ENCODE results near the gene PRAME.
"Not testable (repeated sequence)": the region's sequence is repeated elsewhere in the genome, so short reads cannot be mapped to it uniquely, and the experiment has no call there.

Gene PRAME

DNA sequence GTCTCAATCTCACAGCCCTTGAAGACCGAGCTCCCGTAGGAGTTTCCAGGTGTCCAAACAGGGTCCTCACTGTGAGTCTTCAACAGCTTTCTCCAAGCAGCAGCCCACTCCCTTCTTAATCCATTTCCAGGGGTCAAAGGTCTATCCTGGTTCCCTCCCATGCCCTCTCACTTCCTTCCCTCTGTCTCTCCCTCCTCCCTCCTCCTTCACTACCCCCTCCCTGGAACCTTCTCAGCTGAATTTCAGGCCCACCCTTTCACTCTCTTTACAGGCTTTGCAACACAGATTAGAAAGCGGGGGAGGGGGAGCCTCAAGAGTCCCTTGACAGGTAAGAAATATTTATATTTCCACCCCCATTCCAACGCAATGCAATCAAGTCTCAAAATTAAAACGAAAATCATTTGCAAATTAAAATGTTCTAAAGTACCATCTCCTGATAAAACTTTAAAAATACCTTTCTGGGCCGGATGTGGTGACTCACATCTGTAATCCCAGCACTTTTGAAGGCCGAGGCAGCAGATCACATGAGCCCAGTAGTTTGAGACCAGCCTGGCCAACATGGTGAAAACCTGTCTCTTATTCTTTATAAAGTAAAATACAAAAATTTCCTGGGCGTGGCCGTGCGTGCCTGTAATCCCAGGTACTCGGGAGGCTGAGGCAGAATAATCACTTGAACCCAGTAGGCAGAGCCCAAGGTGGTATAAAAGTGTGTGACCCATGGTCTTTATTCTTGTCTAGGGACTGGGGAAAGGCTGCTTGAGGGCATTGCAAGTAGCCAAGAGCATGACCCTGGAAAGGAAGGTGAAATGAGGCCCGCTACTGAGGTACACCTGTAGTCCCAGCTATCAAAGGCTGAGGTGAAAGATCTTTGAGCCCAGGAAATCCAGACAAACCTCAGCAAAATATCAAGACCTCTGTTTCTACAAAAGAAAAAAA lies 38.1 kb downstream of the PRAME start:
- no peaks in the 10 kb centered on the region for H3K36me3 Mint-ChIP-seq (ENCODE audit: insufficient read depth)
- no peak overlapping the region for H3K4me3 Mint-ChIP-seq
- no peaks in the 10 kb centered on the region for H3K4me1 Mint-ChIP-seq
- no peak overlapping the region for H3K27ac Mint-ChIP-seq (ENCODE audit: low read depth)
- H3K27me3 Mint-ChIP-seq = peaks cover 69% of the 10 kb centered on the region
- no peaks in the 10 kb centered on the region for H3K9me3 Mint-ChIP-seq
- no peak for DNase-seq (ENCODE audit: low spot score in 2 of 2)
- no peak for ATAC-seq (replicated peaks; ENCODE audit: extremely low read depth, poor library complexity, severe bottlenecking)

DNA sequence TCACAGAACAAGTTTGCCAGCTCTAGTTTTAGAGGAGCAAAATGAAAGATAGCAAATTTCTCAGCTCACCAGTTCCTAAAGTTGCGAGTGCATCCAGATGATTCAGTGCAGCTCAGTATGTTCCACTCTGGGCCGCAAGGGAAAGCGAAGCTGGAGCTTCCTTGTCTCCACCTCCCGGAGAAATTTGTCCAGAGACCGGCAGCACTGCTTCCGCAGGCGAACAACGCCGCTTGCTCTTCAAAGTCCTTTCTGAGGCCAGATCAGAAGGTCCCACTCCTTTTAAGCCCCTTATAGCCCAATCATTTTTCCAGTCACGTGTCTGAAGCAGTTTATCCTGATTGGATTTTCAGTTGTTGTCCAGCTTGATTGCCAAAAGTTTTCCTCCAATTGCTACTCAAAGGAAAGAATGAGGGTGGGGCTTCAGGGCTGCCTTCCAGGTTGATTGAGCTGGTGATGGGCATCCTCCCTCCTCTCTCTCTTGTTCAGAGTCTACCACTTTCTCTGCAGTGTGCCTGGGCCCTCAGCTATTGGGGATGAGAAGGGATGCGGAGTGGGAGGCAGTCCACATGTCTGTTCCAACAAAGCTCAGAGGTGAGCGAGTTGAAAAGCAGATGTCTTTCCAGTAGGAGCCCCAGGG lies 38.9 kb downstream of the PRAME start, which contains the start of gene ZNF280A:
TSS of gene ZNF280A (minus strand) at position 251 of the 637 bp plus-strand sequence. CDS start 4,640 bp downstream, outside the sequence.
- no peak for DNase-seq (ENCODE audit: low spot score in 2 of 2)
- Mint-ChIP-seq H3K4me1 (no peaks in the 10 kb centered on the region), H3K4me3 (no peak within 1 kb of the TSS), H3K36me3 (ENCODE audit: insufficient read depth) (no peaks in the 10 kb centered on the region), H3K9me3 (no peaks in the 10 kb centered on the region), H3K27ac (ENCODE audit: low read depth) (no peak within 1 kb of the TSS), H3K27me3 (peaks cover 69% of the 10 kb centered on the region)
- ATAC-seq (replicated peaks; ENCODE audit: extremely low read depth, poor library complexity, severe bottlenecking) = no peak

DNA sequence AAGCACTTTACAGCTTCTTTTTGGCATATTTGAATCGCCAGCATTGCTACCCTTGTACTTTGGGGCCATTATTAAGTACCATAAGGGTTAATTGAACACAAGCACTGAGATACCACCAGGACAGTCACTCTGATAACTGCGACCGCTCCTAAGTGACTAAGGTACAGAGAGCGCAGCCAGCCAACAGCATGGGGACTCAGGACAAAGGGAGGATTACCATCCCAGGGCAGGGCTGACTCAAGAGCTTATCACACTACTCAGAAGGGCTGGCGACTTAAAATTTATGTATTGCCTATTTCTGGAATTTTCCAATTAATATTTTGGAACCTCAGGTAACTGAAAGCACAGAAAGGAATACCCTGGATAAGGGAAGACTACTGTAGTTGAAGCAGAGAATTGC lies 39.5 kb downstream of the PRAME start:
- Mint-ChIP-seq H3K4me1 (no peaks in the 10 kb centered on the region), H3K9me3 (no peaks in the 10 kb centered on the region), H3K27me3 (peaks cover 69% of the 10 kb centered on the region), H3K36me3 (ENCODE audit: insufficient read depth) (no peaks in the 10 kb centered on the region), H3K4me3 (no peak overlapping the region), H3K27ac (ENCODE audit: low read depth) (no peak overlapping the region)
- ATAC-seq (replicated peaks; ENCODE audit: extremely low read depth, poor library complexity, severe bottlenecking) (no peak), DNase-seq (ENCODE audit: low spot score in 2 of 2) (no peak)

DNA sequence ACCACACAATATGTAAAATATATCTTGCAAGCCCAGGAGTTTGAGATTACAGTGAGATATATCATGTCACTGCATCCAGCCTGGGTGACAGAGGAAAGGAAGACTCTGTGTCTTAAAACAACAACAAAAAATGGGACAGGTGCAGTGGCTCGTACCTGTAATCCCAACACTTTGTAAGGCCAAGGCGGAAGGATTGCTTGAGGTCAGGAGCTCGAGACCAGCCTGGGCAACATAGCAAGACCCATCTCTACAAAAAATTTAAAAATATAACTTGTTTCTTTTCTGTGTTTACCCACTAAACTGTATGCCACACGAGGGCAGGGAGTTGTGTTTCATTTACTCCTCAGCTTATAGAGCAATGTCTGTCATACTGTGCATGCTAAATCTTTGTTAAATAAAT lies 42.1 kb downstream of the PRAME start:
- H3K27me3 Mint-ChIP-seq = peaks cover 74% of the 10 kb centered on the region
- no peak for DNase-seq (ENCODE audit: low spot score in 2 of 2)
- no peaks in the 10 kb centered on the region for H3K4me1 Mint-ChIP-seq
- H3K9me3 Mint-ChIP-seq = no peaks in the 10 kb centered on the region
- H3K4me3 Mint-ChIP-seq = no peak overlapping the region
- H3K36me3 Mint-ChIP-seq (ENCODE audit: insufficient read depth) = no peaks in the 10 kb centered on the region
- no peak overlapping the region for H3K27ac Mint-ChIP-seq (ENCODE audit: low read depth)
- ATAC-seq (replicated peaks; ENCODE audit: extremely low read depth, poor library complexity, severe bottlenecking) = no peak

DNA sequence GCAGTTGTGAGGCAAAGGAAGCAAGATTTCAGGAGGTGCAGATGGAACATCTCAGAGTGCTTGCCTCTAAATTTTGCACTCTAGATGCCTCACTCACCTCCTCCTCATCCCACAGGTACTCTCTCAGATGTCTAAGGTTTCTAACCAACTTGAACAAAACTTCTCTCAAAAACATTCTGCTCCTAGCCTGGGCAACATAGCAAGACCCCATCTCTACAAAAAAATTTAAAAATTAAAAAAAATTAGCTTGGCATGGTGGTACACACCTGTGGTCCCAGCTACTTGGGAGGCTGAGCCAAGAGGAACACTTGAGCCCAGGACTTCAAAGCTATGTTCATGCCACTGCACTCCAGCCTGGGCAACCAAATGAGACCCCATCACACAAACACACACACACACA lies 43.2 kb downstream of the PRAME start:
- Mint-ChIP-seq H3K36me3 (ENCODE audit: insufficient read depth) (no peaks in the 10 kb centered on the region), H3K4me3 (no peak overlapping the region), H3K9me3 (no peaks in the 10 kb centered on the region), H3K27me3 (peaks cover 66% of the 10 kb centered on the region), H3K4me1 (no peaks in the 10 kb centered on the region), H3K27ac (ENCODE audit: low read depth) (no peak overlapping the region)
- ATAC-seq (replicated peaks; ENCODE audit: extremely low read depth, poor library complexity, severe bottlenecking) = no peak
- no peak for DNase-seq (ENCODE audit: low spot score in 2 of 2)

DNA sequence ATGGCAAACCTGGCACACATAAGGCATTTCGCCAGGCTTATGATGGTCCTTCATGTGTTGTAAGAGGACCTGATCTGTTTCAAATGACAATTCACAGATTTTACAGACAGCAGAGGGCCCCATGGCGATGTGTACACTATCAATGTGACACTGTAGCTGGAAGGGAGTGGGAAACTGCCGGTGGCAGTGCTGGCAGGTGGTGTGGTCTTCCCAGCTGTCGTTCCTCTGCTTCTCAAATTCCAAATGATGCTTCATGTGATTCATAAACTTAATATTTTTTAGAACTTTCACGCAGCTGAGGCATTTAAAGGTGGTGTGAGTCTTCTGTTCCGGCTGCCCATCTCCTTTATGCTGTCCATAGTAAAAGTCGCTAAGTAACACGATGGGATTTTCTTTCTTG lies 44.6 kb downstream of the PRAME start:
- not testable (repeated sequence) for H3K36me3 Mint-ChIP-seq (ENCODE audit: insufficient read depth); H3K27ac Mint-ChIP-seq (ENCODE audit: low read depth); H3K4me3 Mint-ChIP-seq; ATAC-seq (replicated peaks; ENCODE audit: extremely low read depth, poor library complexity, severe bottlenecking); H3K9me3 Mint-ChIP-seq; H3K4me1 Mint-ChIP-seq; DNase-seq (ENCODE audit: low spot score in 2 of 2)
- H3K27me3 Mint-ChIP-seq = peaks cover 55% of the 10 kb centered on the region

DNA sequence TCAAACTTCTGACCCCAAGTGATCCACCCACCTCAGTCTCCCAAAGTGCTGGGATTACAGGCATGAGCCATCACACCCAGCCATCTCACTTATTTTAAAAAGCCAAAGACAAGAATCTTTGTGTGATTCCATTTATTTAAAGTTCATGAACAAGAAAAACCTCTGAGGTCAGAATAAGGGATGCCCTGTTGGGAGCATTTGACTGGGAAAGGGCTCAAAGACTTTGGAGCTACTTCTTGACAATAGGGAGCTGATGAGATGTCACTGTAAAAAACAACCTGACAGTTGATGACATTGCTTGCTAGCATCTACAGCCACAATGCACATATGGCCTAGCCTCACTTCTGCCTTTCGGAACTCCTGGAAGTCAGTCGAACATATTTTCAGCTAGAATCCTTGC lies 45.4 kb downstream of the PRAME start:
- ATAC-seq (replicated peaks; ENCODE audit: extremely low read depth, poor library complexity, severe bottlenecking) (no peak), DNase-seq (ENCODE audit: low spot score in 2 of 2) (no peak)
- Mint-ChIP-seq H3K9me3 (no peaks in the 10 kb centered on the region), H3K36me3 (ENCODE audit: insufficient read depth) (no peaks in the 10 kb centered on the region), H3K27ac (ENCODE audit: low read depth) (no peak overlapping the region), H3K27me3 (peaks cover 55% of the 10 kb centered on the region), H3K4me3 (no peak overlapping the region), H3K4me1 (no peaks in the 10 kb centered on the region)

DNA sequence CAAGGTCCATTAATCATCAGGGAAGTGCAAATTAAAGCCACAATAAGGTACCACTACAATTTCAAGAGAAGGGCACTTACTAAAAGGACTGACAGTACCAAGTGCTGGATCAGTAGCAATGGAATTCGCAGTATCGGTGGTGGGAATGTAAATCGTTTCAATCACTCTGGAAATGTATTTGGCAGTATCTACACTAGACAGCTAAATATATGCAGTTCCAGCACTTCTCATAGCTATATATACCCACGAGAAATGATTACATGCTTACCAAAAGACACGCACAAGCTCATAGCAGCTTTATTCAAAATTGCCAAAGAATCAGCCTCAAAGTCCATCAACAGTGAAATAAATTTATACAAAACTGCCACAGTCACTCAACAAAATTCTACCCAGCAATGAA lies 46.1 kb downstream of the PRAME start:
- Mint-ChIP-seq H3K27me3 (peaks cover 55% of the 10 kb centered on the region), H3K36me3 (ENCODE audit: insufficient read depth) (peaks cover under 1% of the 10 kb centered on the region), H3K27ac (ENCODE audit: low read depth) (no peak overlapping the region), H3K4me3 (no peak overlapping the region), H3K4me1 (peaks cover 2% of the 10 kb centered on the region), H3K9me3 (no peaks in the 10 kb centered on the region)
- DNase-seq (ENCODE audit: low spot score in 2 of 2) = no peak
- no peak for ATAC-seq (replicated peaks; ENCODE audit: extremely low read depth, poor library complexity, severe bottlenecking)

DNA sequence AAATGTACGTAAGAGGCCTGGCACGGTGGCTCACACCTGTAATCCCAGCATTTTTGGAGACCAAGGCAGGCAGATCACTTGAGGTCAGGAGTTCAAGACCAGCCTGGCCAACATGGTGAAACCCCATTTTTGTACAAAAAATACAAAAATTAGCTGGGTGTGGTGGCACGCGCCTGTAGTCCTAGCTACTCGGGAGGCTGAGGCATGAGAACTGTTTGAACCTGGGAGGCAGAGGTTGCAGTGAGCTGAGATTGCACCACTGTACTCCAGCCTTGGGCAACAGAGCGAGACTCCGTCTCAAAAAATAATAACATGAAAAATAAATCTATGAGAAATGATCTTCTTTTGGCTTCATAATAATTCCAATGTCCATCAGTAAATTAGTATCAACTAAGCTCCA lies 48.2 kb downstream of the PRAME start:
- H3K27ac Mint-ChIP-seq (ENCODE audit: low read depth); ATAC-seq (replicated peaks; ENCODE audit: extremely low read depth, poor library complexity, severe bottlenecking); DNase-seq (ENCODE audit: low spot score in 2 of 2); H3K36me3 Mint-ChIP-seq (ENCODE audit: insufficient read depth); H3K9me3 Mint-ChIP-seq; H3K4me1 Mint-ChIP-seq; H3K4me3 Mint-ChIP-seq: not testable (repeated sequence)
- H3K27me3 Mint-ChIP-seq = peaks cover 41% of the 10 kb centered on the region

DNA sequence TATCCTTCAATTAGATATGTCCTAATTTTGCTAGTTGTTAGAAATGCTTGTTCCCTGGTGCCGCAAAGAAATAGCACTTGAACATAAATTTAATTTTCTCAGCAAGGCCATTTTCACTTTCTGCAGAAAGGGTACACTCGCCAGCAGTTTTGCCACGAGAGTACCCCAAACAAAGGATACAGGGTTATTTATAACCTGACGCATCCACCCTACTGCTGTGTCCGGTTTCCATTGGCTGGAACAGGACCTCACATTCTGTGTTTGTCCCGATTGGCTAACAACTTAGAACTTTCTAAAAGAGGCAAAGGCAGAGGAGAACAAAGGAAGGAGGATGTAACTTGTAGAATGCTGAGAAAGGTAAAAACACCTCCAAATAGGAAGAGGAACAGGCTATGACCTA lies 49.2 kb downstream of the PRAME start:
- H3K4me1 Mint-ChIP-seq; H3K27ac Mint-ChIP-seq (ENCODE audit: low read depth); DNase-seq (ENCODE audit: low spot score in 2 of 2); ATAC-seq (replicated peaks; ENCODE audit: extremely low read depth, poor library complexity, severe bottlenecking); H3K36me3 Mint-ChIP-seq (ENCODE audit: insufficient read depth); H3K9me3 Mint-ChIP-seq: not testable (repeated sequence)
- Mint-ChIP-seq H3K27me3 (peaks cover 31% of the 10 kb centered on the region), H3K4me3 (peak overlapping the region; percentile 81)

DNA sequence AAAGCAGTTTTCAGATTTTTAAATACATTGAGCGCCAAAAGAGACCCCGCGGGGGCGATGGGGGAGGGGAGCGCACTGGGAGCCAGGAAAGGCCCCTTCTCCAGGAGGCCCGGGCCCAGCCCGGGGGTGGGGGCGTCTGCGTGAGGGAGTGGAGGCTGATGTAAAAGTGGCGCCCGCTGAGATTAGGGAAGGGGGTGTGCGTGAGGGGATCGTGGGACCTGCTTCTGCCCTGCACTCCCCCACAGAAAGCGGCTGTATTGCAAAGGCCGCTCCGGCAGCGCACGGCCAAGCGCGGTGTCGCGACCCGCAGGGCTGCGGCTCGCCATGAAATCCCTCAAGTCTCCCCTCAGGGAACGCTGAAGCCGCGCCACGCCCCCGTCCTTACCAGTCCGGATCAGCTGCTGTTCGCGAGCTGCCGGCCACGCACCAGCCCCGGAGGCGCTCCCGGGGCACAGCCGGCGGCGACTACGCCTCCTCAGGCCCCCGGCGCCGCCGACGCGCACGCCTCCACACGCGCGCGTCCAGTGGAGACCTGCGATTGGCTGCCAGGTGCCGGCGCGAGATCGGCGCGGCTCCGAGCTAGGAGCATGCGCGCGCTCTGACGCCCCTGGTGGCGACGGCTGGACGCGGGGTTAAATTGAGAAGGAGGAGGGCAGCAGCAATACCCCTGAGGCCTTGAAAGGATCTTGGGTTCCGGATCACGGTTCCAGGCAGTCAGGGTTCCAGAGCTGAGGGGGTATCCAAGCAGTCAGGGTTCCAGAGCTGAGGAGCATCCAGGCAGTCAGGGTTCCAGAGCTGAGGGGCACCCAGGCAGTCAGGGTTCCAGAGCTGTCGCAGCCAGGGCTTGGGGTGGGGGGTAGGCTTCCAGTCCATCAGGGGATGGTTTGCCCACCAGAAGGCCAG lies 50.5 kb downstream of the PRAME start, which contains the start of gene ZNF280B:
TSS of gene ZNF280B (minus strand) at position 469 of the 903 bp plus-strand sequence. CDS start 19,344 bp downstream, outside the sequence.
- Mint-ChIP-seq H3K4me3 (peak within 1 kb of the TSS; percentile 81), H3K4me1 (peaks cover 10% of the 10 kb centered on the region), H3K36me3 (ENCODE audit: insufficient read depth) (peaks cover 7% of the 10 kb centered on the region), H3K9me3 (no peaks in the 10 kb centered on the region), H3K27ac (ENCODE audit: low read depth) (peak within 1 kb of the TSS; percentile 66), H3K27me3 (peaks cover 18% of the 10 kb centered on the region)
- DNase-seq (ENCODE audit: low spot score in 2 of 2) = peak; percentile 74 to 78
- peak; percentile 99 for ATAC-seq (replicated peaks; ENCODE audit: extremely low read depth, poor library complexity, severe bottlenecking)

DNA sequence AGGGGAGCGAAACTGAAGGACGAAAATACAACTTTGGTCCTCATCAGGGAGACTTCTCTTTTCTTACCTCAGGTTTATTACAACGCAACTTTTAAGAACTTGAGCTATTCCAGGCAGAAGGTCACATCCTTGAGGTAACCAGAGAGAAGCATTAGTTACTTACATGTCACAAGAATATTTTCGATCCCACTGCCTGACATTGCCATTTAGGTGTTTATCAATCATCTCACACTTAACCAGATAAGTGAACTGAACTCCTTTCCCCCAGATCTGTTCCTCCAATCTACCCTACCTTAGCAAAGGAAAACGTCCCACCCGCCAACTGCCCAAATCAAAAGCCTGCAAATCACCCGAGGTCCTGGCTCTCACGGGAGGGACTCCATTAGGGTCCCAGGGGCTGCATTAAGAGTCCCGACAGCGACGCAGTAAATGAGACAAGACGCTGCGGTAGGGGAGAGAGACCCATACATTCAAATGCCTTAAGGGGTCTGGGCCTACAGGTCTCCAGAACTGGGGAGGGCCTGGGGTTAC lies 51.3 kb downstream of the PRAME start:
- Mint-ChIP-seq H3K4me3 (peak overlapping the region; percentile 81), H3K27me3 (peaks cover 10% of the 10 kb centered on the region), H3K4me1 (peaks cover 10% of the 10 kb centered on the region), H3K27ac (ENCODE audit: low read depth) (peak overlapping the region; percentile 45), H3K9me3 (no peaks in the 10 kb centered on the region), H3K36me3 (ENCODE audit: insufficient read depth) (peaks cover 7% of the 10 kb centered on the region)
- DNase-seq (ENCODE audit: low spot score in 2 of 2) (no peak), ATAC-seq (replicated peaks; ENCODE audit: extremely low read depth, poor library complexity, severe bottlenecking) (no peak)

Measured in central memory CD8-positive, alpha-beta T cell (primary cell).